GM18499 (cell line): ENCODE results near the gene OIT3.

Source experiments
- ATAC-seq: cut with Tn5 transposase; IDR thresholded peaks from one replicate; pipeline ENCODE4 v1.9.1; 2021; ENCODE audit warnings: moderate number of reproducible peaks; ENCODE audit not compliant: insufficient read depth, unreplicated experiment

OIT3 gene

DNA sequence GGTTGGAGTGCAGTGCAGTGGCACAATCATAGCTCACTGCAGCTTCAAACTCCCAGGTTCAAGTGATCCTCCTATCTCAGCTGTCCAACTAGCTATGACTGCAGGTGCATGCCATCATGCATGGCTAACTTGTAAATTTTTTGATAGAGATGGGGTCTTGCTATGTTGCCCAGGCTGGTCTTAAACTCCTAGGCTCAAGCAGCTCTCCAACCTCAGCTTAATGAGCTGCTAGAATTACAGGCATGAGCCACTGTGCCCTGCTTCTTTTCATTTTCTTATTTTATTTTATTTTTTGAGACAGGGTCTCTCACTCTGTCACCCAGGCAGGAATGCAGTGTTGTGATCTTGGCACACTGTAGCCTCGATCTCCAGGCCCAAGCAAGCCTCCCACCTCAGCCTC is 53.4 kb downstream of the OIT3 start:
- no peak for ATAC-seq

GRCh38 chr10:72948762-72949161 is 55.2 kb downstream of the OIT3 start:
- no peak for ATAC-seq

DNA sequence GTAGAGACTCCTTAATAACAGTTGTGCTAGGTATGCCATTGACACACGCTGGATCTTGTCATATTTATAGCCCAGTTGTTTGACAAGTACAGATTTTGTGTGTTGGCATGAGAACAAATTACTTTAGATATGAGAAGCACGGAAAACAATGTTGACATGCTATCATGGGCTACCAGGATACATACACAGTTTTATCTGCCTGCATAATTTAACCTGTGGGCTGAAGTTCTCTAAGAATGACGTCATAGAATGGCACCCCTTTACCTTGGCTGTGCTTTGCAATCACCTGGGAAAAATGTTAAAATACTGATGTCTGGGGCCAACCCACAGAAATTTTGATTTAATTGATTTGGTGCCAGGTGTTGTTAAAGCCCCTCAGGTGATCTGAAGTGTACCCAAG is 58.2 kb downstream of the OIT3 start:
- no peak for ATAC-seq

GRCh38 chr10:72952189-72952588 is 58.6 kb downstream of the OIT3 start:
- ATAC-seq, result no peak

DNA sequence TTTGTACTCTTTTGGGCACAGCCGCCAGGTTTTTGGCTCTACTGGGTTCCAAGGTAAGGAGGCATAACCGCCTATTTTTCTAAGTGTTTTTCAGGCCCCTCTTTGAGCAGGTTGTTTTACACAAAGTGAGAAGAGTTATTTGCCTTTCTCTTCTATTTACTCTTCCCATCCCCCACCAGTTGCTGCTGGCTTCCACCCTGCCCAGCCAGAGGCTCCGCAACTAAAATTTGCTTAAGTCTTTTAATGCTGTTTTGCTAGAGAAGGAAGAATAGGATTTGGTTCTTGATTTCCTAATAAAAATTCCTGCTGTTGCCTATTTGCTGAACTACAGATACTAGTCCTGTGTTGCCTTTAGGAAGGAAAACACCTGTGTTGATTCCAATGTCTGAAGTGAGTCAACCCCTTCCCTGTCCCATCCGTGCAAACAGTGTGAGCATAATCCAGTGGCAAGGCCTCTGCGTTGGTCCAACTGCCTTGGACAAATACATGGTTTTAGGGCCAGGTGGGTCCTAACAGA is 59.2 kb downstream of the OIT3 start:
- ATAC-seq, result no peak

DNA sequence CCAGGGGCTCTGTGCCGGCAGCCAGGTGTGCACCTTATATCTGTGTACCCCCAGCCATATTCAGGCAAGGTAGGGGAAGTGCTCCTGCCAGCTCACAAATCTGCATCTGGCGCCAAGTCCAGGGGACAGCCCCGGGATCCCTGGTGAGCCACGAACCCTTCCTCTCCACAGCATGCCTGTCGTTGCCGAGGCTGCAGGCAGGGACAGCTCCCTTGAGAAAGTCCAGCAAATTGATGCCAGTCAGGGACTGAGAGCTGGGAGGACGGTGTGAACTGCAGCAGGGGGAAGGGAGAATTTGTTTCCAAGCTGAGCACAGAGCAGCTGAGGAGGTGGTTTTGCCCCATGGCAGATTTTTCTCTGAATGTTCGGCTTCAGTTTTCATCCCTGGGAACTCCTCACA is 60.1 kb downstream of the OIT3 start:
- ATAC-seq, result no peak

DNA sequence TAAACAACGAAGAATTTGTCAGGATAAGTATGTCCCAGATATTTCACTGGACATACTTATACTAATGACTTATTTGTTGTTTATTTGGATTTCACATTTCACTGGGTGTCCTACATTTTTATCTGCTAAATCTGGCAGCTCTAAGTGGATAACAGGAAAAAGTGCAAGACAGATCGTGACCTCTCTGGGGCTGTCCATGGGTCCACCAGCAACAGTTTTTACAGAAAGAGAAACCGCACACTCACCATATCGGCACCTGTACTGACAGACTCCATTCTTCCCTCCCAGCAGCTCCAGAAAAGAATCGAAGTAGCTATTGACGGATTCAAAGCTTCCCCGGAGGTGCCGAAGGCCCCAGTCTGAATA is 60.7 kb downstream of the OIT3 start:
- no peak for ATAC-seq

GRCh38 chr10:72954596-72955554 is 61.3 kb downstream of the OIT3 start, which contains the start of gene PLA2G12B:
TSS of gene PLA2G12B (minus strand) at chr10:72954806. CDS start at chr10:72954685, 121 bp downstream.
- no peak for ATAC-seq

DNA sequence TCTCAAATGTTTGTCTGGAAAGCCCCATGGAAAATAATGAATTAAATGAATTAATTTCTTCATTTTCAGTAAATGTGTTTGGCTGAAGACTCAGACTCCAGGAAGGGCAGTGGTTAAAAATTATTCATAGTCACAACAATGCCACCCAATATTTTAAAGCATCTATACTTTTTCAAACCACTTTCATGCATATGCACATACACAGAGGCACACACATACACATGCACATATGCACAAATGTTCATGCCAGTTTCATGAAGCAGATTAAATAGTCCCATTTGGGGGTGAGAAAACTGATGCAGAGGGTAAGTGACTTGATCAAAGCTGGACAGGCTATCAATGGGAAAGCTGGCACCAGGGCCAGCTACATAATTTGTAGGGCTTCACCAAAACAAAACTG is 62.5 kb downstream of the OIT3 start:
- no peak for ATAC-seq

GRCh38 chr10:72976886-72977285 is 83.3 kb downstream of the OIT3 start:
- no peak for ATAC-seq

GRCh38 chr10:72979709-72980108 is 86.2 kb downstream of the OIT3 start:
- no peak for ATAC-seq

- ATAC-seq, result no peak
These were observed 86.8 kb downstream of the OIT3 start for GRCh38 chr10:72980348-72980747.

DNA sequence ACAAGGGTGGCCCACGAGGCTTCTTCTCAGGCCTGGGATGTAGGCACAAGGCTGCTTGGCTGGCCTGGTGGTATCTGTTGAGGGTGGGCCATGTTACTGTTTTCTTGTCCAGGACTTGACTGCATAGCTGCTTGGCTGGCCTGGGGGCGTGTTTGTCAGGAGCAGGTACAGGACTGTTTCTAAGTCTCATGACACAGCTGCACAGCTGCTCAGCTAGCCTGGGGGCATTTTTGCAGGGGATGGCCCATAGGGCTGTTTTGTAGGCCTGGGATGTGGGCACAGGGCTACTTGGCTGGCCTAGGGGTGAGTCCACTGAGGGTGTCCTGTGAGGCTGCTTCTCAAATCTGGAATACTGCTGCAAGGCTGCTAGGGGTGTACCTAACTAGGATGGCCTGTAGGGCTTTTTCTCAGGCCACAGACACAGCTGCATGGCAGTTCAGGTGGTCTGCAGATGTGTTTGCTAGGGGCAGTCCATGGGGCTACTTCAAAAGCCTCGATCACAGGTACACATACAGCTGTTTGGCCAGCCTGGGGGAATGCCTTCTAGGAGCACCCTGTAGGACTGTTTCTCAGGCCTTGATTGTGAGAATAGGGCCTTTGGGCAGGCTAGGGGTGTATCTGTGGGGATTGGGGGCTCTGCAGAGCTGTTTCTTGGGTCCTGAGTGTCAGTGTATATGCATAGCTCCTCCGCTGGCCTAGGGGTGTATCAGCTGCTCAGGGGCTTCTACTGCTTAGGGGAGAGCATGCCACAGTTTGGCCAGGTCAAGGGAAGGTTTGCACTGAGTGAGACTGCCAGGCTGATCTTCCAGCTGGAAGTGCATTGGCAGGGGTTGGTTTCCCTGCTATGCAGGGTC is 87.7 kb downstream of the OIT3 start:
- no peak for ATAC-seq

GRCh38 chr10:72981882-72982529 is 88.5 kb downstream of the OIT3 start:
- ATAC-seq, result no peak
